OCI-LY1 (cell line): ENCODE data around the gene SOBP.

Experiments used
- H2AFZ ChIP-seq: fragments of 200-600 bp; sonication (generic), shearing (Covaris generic); 2 replicates; pipeline ENCODE4 v1.6.0; 2014; ENCODE audit warnings: antibody characterized with exemption, mild to moderate bottlenecking, low read length
- H3F3A ChIP-seq: fragments of 200-600 bp; sonication (generic), shearing (Covaris generic); 2 replicates; pipeline ENCODE4 v1.6.0; 2014; ENCODE audit warnings: mild to moderate bottlenecking, antibody characterized with exemption, low read length, moderate library complexity; ENCODE audit not compliant: insufficient read depth
- H3K27ac ChIP-seq: fragments of 200-600 bp; sonication (generic); 2 replicates; pipeline ENCODE4 v1.5.1; 2014; ENCODE audit warnings: low read length, mixed run types, mild to moderate bottlenecking, low read depth; ENCODE audit not compliant: poor library complexity, severe bottlenecking
- H3K27me3 ChIP-seq: fragments of 200-600 bp; sonication (generic); 2 replicates; pipeline ENCODE4 v1.6.0; 2014; ENCODE audit warnings: antibody characterized with exemption, mild to moderate bottlenecking, low read length, moderate library complexity; ENCODE audit not compliant: insufficient read depth
- H3K36me3 ChIP-seq: fragments of 200-600 bp; sonication (generic); 2 replicates; pipeline ENCODE4 v1.6.1; 2014; ENCODE audit warnings: mild to moderate bottlenecking, antibody characterized with exemption, low read length, moderate library complexity, mixed read lengths; ENCODE audit not compliant: insufficient read depth
- H3K4me1 ChIP-seq: fragments of 200-600 bp; sonication (generic); 2 replicates; pipeline ENCODE4 v1.5.1; 2014; ENCODE audit warnings: mild to moderate bottlenecking, low read length, moderate library complexity; ENCODE audit not compliant: insufficient read depth, severe bottlenecking
- H3K4me2 ChIP-seq: fragments of 200-600 bp; sonication (generic), shearing (Covaris generic); 2 replicates; pipeline ENCODE4 v1.6.1; 2014; ENCODE audit warnings: low read length
- H3K4me3 ChIP-seq: fragments of 200-600 bp; sonication (generic); 2 replicates; pipeline ENCODE4 v1.5.1; 2014; ENCODE audit warnings: low read length, low read depth, mild to moderate bottlenecking, mixed read lengths; ENCODE audit not compliant: poor library complexity, severe bottlenecking
- H3K79me2 ChIP-seq: fragments of 200-600 bp; shearing (Covaris generic); 2 replicates; pipeline ENCODE4 v1.6.1; 2016; ENCODE audit warnings: mixed run types, low read length, mixed read lengths; ENCODE audit not compliant: insufficient read depth
- H3K9ac ChIP-seq: fragments of 200-600 bp; sonication (generic), shearing (Covaris generic); 2 replicates; pipeline ENCODE4 v1.6.1; 2014; ENCODE audit warnings: mild to moderate bottlenecking, low read length, mixed read lengths
- H3K9me2 ChIP-seq: fragments of 200-600 bp; sonication (generic), shearing (Covaris generic); 2 replicates; pipeline ENCODE4 v1.6.1; 2014; ENCODE audit warnings: low read depth, mild to moderate bottlenecking, low read length, mixed read lengths
- H3K9me3 ChIP-seq: fragments of 200-600 bp; shearing (Covaris generic); 2 replicates; pipeline ENCODE4 v1.6.1; 2014; ENCODE audit warnings: low read length, mixed read lengths
- H4K20me1 ChIP-seq: fragments of 200-600 bp; sonication (generic), shearing (Covaris generic); 2 replicates; pipeline ENCODE4 v1.6.0; 2016; ENCODE audit warnings: mild to moderate bottlenecking, low read length; ENCODE audit not compliant: insufficient read depth
- EZH2 ChIP-seq: fragments of 200-600 bp; sonication (generic), shearing (Covaris generic); IDR thresholded peaks from 2 replicates; pipeline ENCODE4 v1.8.0; 2017; ENCODE audit warnings: borderline replicate concordance, mixed run types, mild to moderate bottlenecking, antibody characterized with exemption, low read length, moderate library complexity, mixed read lengths
- TF ChIP-seq, protein P1 (sequence below): fragments of 200-600 bp; sonication (generic), shearing (Covaris generic); IDR thresholded peaks from 2 replicates; pipeline ENCODE4 v1.5.1; 2017; ENCODE audit warnings: mild to moderate bottlenecking, antibody characterized with exemption, low read length, moderate library complexity, mixed read lengths

SOBP gene

DNA sequence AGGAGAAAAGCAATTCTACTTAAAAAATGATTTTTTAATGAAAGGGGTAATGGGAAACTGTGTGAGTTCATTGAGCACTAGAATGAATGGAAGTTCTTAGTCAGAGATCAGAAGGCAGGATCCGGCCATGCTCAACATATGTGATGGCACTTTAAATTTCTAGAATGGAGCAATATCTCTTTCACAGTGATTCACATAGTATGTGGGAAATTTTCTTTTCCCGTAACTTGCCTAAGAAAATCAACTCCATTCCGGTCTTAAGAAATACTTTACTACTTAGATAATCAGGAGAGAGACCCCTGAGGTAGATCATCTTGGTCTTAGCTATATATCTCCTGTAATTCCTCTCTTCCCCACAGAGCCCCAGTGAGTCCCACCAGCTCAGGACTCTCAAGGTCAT lies 202.4 kb downstream of the SOBP start:
- H2AFZ ChIP-seq, result no peak overlapping the region
- H3F3A ChIP-seq, result no peaks in the 10 kb centered on the region
- TF ChIP-seq, protein P1, sequence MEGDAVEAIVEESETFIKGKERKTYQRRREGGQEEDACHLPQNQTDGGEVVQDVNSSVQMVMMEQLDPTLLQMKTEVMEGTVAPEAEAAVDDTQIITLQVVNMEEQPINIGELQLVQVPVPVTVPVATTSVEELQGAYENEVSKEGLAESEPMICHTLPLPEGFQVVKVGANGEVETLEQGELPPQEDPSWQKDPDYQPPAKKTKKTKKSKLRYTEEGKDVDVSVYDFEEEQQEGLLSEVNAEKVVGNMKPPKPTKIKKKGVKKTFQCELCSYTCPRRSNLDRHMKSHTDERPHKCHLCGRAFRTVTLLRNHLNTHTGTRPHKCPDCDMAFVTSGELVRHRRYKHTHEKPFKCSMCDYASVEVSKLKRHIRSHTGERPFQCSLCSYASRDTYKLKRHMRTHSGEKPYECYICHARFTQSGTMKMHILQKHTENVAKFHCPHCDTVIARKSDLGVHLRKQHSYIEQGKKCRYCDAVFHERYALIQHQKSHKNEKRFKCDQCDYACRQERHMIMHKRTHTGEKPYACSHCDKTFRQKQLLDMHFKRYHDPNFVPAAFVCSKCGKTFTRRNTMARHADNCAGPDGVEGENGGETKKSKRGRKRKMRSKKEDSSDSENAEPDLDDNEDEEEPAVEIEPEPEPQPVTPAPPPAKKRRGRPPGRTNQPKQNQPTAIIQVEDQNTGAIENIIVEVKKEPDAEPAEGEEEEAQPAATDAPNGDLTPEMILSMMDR, result no peak
- no peak for TF ChIP-seq EZH2
- H3K36me3 ChIP-seq, result no peaks in the 10 kb centered on the region; the same call in 1 of the 2 replicates
- no peaks in the 10 kb centered on the region; the same call in 1 of the 2 replicates for H3K27me3 ChIP-seq
- no peaks in the 10 kb centered on the region for H3K4me1 ChIP-seq
- H3K27ac ChIP-seq, result no peak overlapping the region
- no peak overlapping the region for H3K4me3 ChIP-seq
- no peaks in the 10 kb centered on the region for H3K9me3 ChIP-seq
- H3K4me2 ChIP-seq, result no peak overlapping the region
- no peaks in the 10 kb centered on the region for H3K79me2 ChIP-seq
- no peaks in the 10 kb centered on the region for H4K20me1 ChIP-seq
- H3K9ac ChIP-seq, result no peak overlapping the region
- no peaks in the 10 kb centered on the region for H3K9me2 ChIP-seq

DNA sequence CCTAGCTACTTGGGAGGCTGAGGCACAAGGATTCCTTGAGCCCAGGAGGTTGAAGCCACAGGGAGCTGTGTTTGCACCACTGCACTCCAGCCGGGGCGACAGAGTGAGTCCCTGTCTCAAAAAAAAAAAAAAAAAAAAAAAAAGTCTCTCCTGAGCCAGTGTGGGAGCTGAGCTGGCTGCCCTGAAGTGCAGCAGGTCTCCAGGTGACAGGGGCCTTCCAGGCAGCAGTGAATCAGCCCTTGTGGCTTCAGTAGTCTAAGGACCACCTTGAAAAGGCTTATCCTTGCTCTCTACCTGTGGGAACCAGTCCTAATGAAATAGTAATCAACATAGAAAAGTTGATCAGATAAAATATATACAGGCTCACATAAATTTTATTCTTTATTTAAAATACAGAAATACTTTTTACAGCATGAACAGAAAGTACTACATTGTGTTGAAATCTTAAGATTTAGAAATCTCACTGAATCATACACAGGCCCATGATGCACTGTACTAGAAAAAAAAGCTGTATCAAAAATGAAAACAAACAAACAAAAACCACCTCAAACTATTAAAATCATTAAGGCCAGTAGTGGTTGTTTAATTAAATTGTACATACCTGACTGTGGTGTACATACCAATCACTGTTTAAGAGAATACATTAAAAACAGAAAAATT lies 205.3 kb downstream of the SOBP start:
- Histone ChIP-seq H3K36me3 (no peaks in the 10 kb centered on the region; the same call in 1 of the 2 replicates), H3K4me1 (no peaks in the 10 kb centered on the region), H2AFZ (no peak overlapping the region), H3K4me2 (no peak overlapping the region), H3K27me3 (no peaks in the 10 kb centered on the region; the same call in 1 of the 2 replicates), H4K20me1 (no peaks in the 10 kb centered on the region), H3K9ac (no peak overlapping the region), H3F3A (no peaks in the 10 kb centered on the region), H3K9me2 (no peaks in the 10 kb centered on the region), H3K4me3 (no peak overlapping the region), H3K9me3 (no peaks in the 10 kb centered on the region), H3K79me2 (no peaks in the 10 kb centered on the region), H3K27ac (no peak overlapping the region)
- no peak for TF ChIP-seq EZH2
- TF ChIP-seq, protein P1, result no peak

DNA sequence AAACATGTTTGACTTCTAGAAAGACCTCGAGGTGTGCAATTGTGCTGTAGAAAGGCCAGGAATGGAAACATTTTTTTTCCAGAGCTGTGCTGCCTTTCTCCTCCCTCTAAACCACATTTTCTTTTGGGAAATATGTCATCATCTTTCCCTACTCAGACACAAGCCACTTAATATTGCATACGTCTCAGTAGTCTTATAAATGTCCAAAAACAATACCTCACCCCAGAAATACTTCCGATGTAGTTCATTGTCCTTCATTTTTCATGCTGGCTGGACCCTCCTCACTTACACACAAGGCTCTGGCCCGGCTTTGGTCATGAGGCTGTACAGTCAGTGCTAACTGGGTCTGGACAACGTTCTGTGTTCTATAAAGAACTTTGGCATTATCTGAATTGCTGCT lies 207.8 kb downstream of the SOBP start:
- Histone ChIP-seq H2AFZ (no peak overlapping the region), H3K36me3 (no peaks in the 10 kb centered on the region; the same call in 1 of the 2 replicates), H3F3A (no peaks in the 10 kb centered on the region), H3K27me3 (no peaks in the 10 kb centered on the region; the same call in 1 of the 2 replicates), H3K4me1 (no peaks in the 10 kb centered on the region), H3K4me2 (no peak overlapping the region), H3K4me3 (no peak overlapping the region), H3K9me3 (no peaks in the 10 kb centered on the region), H3K27ac (no peak overlapping the region), H3K9me2 (no peaks in the 10 kb centered on the region), H4K20me1 (no peaks in the 10 kb centered on the region), H3K9ac (no peak overlapping the region), H3K79me2 (no peaks in the 10 kb centered on the region)
- TF ChIP-seq EZH2, result no peak
- TF ChIP-seq, protein P1, result no peak
